HCT116 (cell line): ENCODE results near the gene GSK3A. TPM values are rescaled to one million over a fixed set of nuclear protein-coding genes. Genes with fewer than 3 reads are reported as not detected.
A peak's percentile ranks its signal among the peaks of the same experiment; 100 is the strongest.

Source experiments
- ATAC-seq: fragments of 200-7000 bp; cut with Tn5 transposase; 2 replicates; pipeline ENCODE4 v1.9.1; 2020; ENCODE audit warnings: mild to moderate bottlenecking, moderate library complexity
- BruUV-seq: library from RNA; stranded (reverse); fragments of 400-500 nt; replicated peaks from 2 replicates; lab custom pipeline; 2021; lab: Mats Ljungman, UMichigan
- CTCF ChIA-PET: fragments of 300-600 bp; sonication (Branson Sonifier 250); formaldehyde crosslinking; loops from one replicate; lab custom pipeline; 2021; ENCODE audit warnings: antibody characterized with exemption; lab: Charles Lee
- POLR2A ChIA-PET: fragments of 300-600, 350-600 bp; sonication (Branson Sonifier 250); formaldehyde crosslinking; loops from one replicate; lab custom pipeline; 2021; ENCODE audit warnings: antibody characterized with exemption; lab: Charles Lee
- RAD21 ChIA-PET, 2 experiments: fragments of 300-600 bp; sonication (Branson Sonifier 250); formaldehyde crosslinking; loops; one replicate each; lab custom pipeline; 2023; ENCODE audit warnings: low total read pairs in 2 of 2; ENCODE audit not compliant: uncharacterized antibody in 2 of 2, unreplicated experiment in 2 of 2, low non-redundant PET in 1 of 2; lab: Charles Lee
- DNase-seq: peaks from one replicate; pipeline ENCODE4 v3.0.0-alpha.2; 2010; ENCODE audit warnings: low read depth, low spot score
- H2AFZ ChIP-seq: fragments of 200-600 bp; shearing (Covaris generic), sonication (generic); 2 replicates; pipeline ENCODE4 v1.6.1; 2017; ENCODE audit warnings: low read depth, mixed run types, mixed read lengths, antibody characterized with exemption, low read length; ENCODE audit not compliant: poor library complexity, severe bottlenecking
- H3K27ac ChIP-seq: 2 replicates; pipeline ENCODE4 v1.5.1; 2012; ENCODE audit warnings: low read depth, low read length
- H3K27me3 ChIP-seq: fragments of 200-600 bp; sonication (generic); 2 replicates; pipeline ENCODE4 v1.6.1; 2016; ENCODE audit warnings: mixed run types, low read length, mixed read lengths; ENCODE audit not compliant: insufficient read depth
- H3K36me3 ChIP-seq, 2 experiments: fragments of 200-500 bp in 1 of 2; fragments of 200-600 bp in 1 of 2; sonication (Bioruptor generic) in 1 of 2; sonication (generic) in 1 of 2; 2 replicates each; pipeline versions ENCODE4 v1.5.1 to v1.6.1; 2014 to 2016; ENCODE audit warnings: low read length in 2 of 2, inconsistent platforms in 1 of 2, mixed read lengths in 1 of 2, mixed run types in 1 of 2; ENCODE audit not compliant: insufficient read depth in 2 of 2, control insufficient read depth in 1 of 2
- H3K4me1 ChIP-seq, 2 experiments: fragments of 200-600 bp in 1 of 2; sonication (generic) in 1 of 2; 2 replicates each; pipeline versions ENCODE4 v1.5.1 to v1.6.1; 2012 to 2017; ENCODE audit warnings: low read length in 2 of 2, inconsistent platforms in 1 of 2, mild to moderate bottlenecking in 1 of 2, mixed read lengths in 1 of 2, mixed run types in 1 of 2, moderate library complexity in 1 of 2; ENCODE audit not compliant: insufficient read depth in 2 of 2, control insufficient read depth in 1 of 2
- H3K4me2 ChIP-seq: fragments of 200-600 bp; sonication (generic); 2 replicates; pipeline ENCODE4 v1.6.1; 2017; ENCODE audit warnings: mixed run types, low read length, mixed read lengths
- H3K4me3 ChIP-seq, 2 experiments: fragments of 200-600 bp in 1 of 2; sonication (generic) in 1 of 2; replicated peaks in 1 of 2; 2 replicates each; pipeline ENCODE4 v1.5.1; 2011 to 2016; ENCODE audit warnings: low read length in 2 of 2, control low read depth in 1 of 2, low read depth in 1 of 2, mild to moderate bottlenecking in 1 of 2, mixed read lengths in 1 of 2, mixed run types in 1 of 2
- H3K79me2 ChIP-seq: fragments of 200-600 bp; sonication (generic); 2 replicates; pipeline ENCODE4 v1.6.1; 2017; ENCODE audit warnings: mild to moderate bottlenecking, mixed run types, low read length, moderate library complexity, mixed read lengths; ENCODE audit not compliant: insufficient read depth
- H3K9ac ChIP-seq: fragments of 200-600 bp; sonication (generic); 2 replicates; pipeline ENCODE4 v1.6.1; 2016; ENCODE audit warnings: low read length, mixed read lengths
- H3K9me2 ChIP-seq: fragments of 200-600 bp; sonication (generic), shearing (Covaris generic); 2 replicates; pipeline ENCODE4 v1.6.1; 2017; ENCODE audit warnings: mixed run types, mild to moderate bottlenecking, moderate library complexity; ENCODE audit not compliant: insufficient read depth
- H3K9me3 ChIP-seq, 2 experiments: fragments of 200-500 bp in 1 of 2; fragments of 200-600 bp in 1 of 2; sonication (Bioruptor generic) in 1 of 2; sonication (generic) in 1 of 2; 2 replicates each; pipeline ENCODE4 v1.6.1; 2014 to 2017; ENCODE audit warnings: low read length in 2 of 2, mixed read lengths in 2 of 2, inconsistent platforms in 1 of 2, low read depth in 1 of 2, mild to moderate bottlenecking in 1 of 2, mixed run types in 1 of 2, moderate library complexity in 1 of 2; ENCODE audit not compliant: control insufficient read depth in 1 of 2, insufficient read depth in 1 of 2
- H4K20me1 ChIP-seq: fragments of 200-600 bp; sonication (generic), shearing (Covaris generic); 2 replicates; pipeline ENCODE4 v1.6.1; 2017; ENCODE audit warnings: mixed run types, mild to moderate bottlenecking, moderate library complexity; ENCODE audit not compliant: insufficient read depth
- EGR1 ChIP-seq: IDR thresholded peaks from 2 replicates; pipeline ENCODE4 v1.6.1; 2012; ENCODE audit warnings: low read depth
- MAX ChIP-seq: IDR thresholded peaks from 2 replicates; pipeline ENCODE4 v1.6.1; 2012
- SIN3A ChIP-seq: IDR thresholded peaks from 2 replicates; pipeline ENCODE4 v1.6.1; 2012; ENCODE audit warnings: low read depth
- ZBTB33 ChIP-seq: IDR thresholded peaks from 2 replicates; pipeline ENCODE4 v1.6.1; 2011; ENCODE audit warnings: mild to moderate bottlenecking, low read length, moderate library complexity; ENCODE audit not compliant: insufficient replicate concordance; ENCODE audit errors: extremely low read depth
- intact Hi-C: fragments of 100-400 bp; cut with micrococcal nuclease; formaldehyde crosslinking; loops from 2 replicates; pipeline ENCODE4 v1.10.0; 2022
- total RNA-seq: library from RNA; stranded (reverse); gene quantifications from one replicate; pipeline ENCODE4 v1.2.1, GENCODE V29; 2021; ENCODE audit not compliant: unreplicated experiment

The GSK3A gene
- total RNA-seq, 1 experiment from 2014 or later, result 57.2 TPM

- ATAC-seq (peak; percentile 2; the same call in 1 of the 2 replicates), DNase-seq (no peak)
- no peak overlapping the region for H2AFZ ChIP-seq
- ChIA-PET POLR2A (interaction anchor here (1.9 to 2.5 kb wide), 2 partner anchors 29 to 37 kb away, joined by 9 to 19 read pairs; no protein-coding TSS in a partner anchor), CTCF (interaction anchor here (1.1 to 4.8 kb wide), 3 partner anchors 35 to 167 kb away, joined by 5 to 63 read pairs (median 17); partner anchors contain the start of gene GSK3A), RAD21 (interaction anchor here in 1 of 2 experiments (1.3 to 1.9 kb wide), 2 partner anchors 34 to 38 kb away, joined by 4 to 9 read pairs; partner anchors contain the start of gene GSK3A)
- no TSS peak for BruUV-seq
- intact Hi-C loops, result loop anchor here (2.0 kb wide), 1 partner anchor 38 kb away; the partner anchor contains the start of gene GSK3A
- H3K4me3 ChIP-seq, result peak overlapping the region; percentile 70 to 72
- TF ChIP-seq EGR1 (peak; percentile 56; the same call in 1 of the 2 replicates), SIN3A (no peak), MAX (no peak), ZBTB33 (no peak)
- no peaks in the 10 kb centered on the region for H3K27me3 ChIP-seq
- peaks cover 13% of the 10 kb centered on the region; the same call in 1 of the 2 replicates for H3K79me2 ChIP-seq
- peak overlapping the region; percentile 97 for H3K4me2 ChIP-seq
- peaks cover 49 to 72% of the 10 kb centered on the region in 2 experiments for H3K4me1 ChIP-seq
- H3K9me2 ChIP-seq, result no peaks in the 10 kb centered on the region
- no peaks in the 10 kb centered on the region for H3K36me3 ChIP-seq
- peak overlapping the region; percentile 94 for H3K27ac ChIP-seq
- no peaks in the 10 kb centered on the region for H3K9me3 ChIP-seq
- H3K9ac ChIP-seq, result peak overlapping the region; percentile 86
- H4K20me1 ChIP-seq, result no peaks in the 10 kb centered on the region
Measured at GRCh38 chr19:42280815-42281145, 38.4 kb upstream of the GSK3A start.
